PC-9 (cell line): ENCODE results near the gene CLPSL2. TPM values are rescaled to one million over a fixed set of nuclear protein-coding genes. Genes with fewer than 3 reads are reported as not detected.

Experiments used
- BruUV-seq: library from RNA; stranded (reverse); fragments of 400-500 nt; replicated peaks from 2 replicates; lab custom pipeline; 2021; lab: Mats Ljungman, UMichigan
- CTCF ChIA-PET: fragments of 300-600 bp; sonication (Branson Sonifier 250); formaldehyde crosslinking; loops from one replicate; lab custom pipeline; 2022; ENCODE audit warnings: antibody characterized with exemption; lab: Charles Lee
- POLR2A ChIA-PET: fragments of 300-600 bp; sonication (Branson Sonifier 250); formaldehyde crosslinking; loops from one replicate; lab custom pipeline; 2022; ENCODE audit warnings: antibody characterized with exemption; ENCODE audit not compliant: unreplicated experiment; lab: Charles Lee
- DNase-seq, 2 experiments: peaks; one replicate each; pipeline versions ENCODE4 v3.0.0 to v3.0.0-alpha.2; 2015 to 2022; ENCODE audit warnings: mixed read lengths in 1 of 2
- H2AFZ ChIP-seq: fragments of 200-600 bp; sonication (generic); 2 replicates; pipeline ENCODE4 v1.8.1; 2017; ENCODE audit warnings: antibody characterized with exemption
- H3F3A ChIP-seq: fragments of 200-600 bp; sonication (generic); 2 replicates; pipeline ENCODE4 v1.8.1; 2017; ENCODE audit warnings: antibody characterized with exemption, mild to moderate bottlenecking, low read depth; ENCODE audit not compliant: insufficient read depth
- H3K27ac ChIP-seq: fragments of 200-600 bp; sonication (generic); 2 replicates; pipeline ENCODE4 v1.6.1; 2016; ENCODE audit warnings: mixed run types
- H3K27me3 ChIP-seq: fragments of 200-600 bp; sonication (generic); 2 replicates; pipeline ENCODE4 v1.6.1; 2016; ENCODE audit warnings: low read depth, mixed run types; ENCODE audit not compliant: insufficient read depth
- H3K36me3 ChIP-seq: fragments of 200-600 bp; sonication (generic); 2 replicates; pipeline ENCODE4 v1.6.1; 2016; ENCODE audit warnings: low read depth, mixed run types
- H3K4me1 ChIP-seq: fragments of 200-600 bp; sonication (generic); replicated peaks from 2 replicates; pipeline ENCODE4 v1.6.1; 2016; ENCODE audit warnings: mixed run types; ENCODE audit not compliant: insufficient read depth
- H3K4me2 ChIP-seq: fragments of 200-600 bp; sonication (generic); 2 replicates; pipeline ENCODE4 v1.6.1; 2017; ENCODE audit warnings: mixed run types
- H3K4me3 ChIP-seq: fragments of 200-600 bp; sonication (generic); 2 replicates; pipeline ENCODE4 v1.6.1; 2016; ENCODE audit warnings: mixed run types
- H3K79me2 ChIP-seq: fragments of 200-600 bp; sonication (generic); 2 replicates; pipeline ENCODE4 v1.6.1; 2017; ENCODE audit warnings: low read depth, mixed run types
- H3K9me2 ChIP-seq: fragments of 200-600 bp; sonication (generic); 2 replicates; pipeline ENCODE4 v1.8.1; 2017; ENCODE audit warnings: mild to moderate bottlenecking; ENCODE audit not compliant: insufficient read depth
- H3K9me3 ChIP-seq: fragments of 200-600 bp; sonication (generic); 2 replicates; pipeline ENCODE4 v1.8.1; 2016; ENCODE audit warnings: low read depth; ENCODE audit not compliant: insufficient read depth
- H4K20me1 ChIP-seq: fragments of 200-600 bp; sonication (generic); 2 replicates; pipeline ENCODE4 v1.8.1; 2017; ENCODE audit not compliant: insufficient read depth
- CTCF ChIP-seq: fragments of 200-600 bp; sonication (generic); conservative IDR thresholded peaks from 2 replicates; pipeline ENCODE4 v1.6.1; 2017; ENCODE audit warnings: mixed run types, antibody characterized with exemption, mild to moderate bottlenecking, moderate library complexity
- EZH2 ChIP-seq: fragments of 200-600 bp; sonication (generic); IDR thresholded peaks from 2 replicates; pipeline ENCODE4 v1.8.0; 2017; ENCODE audit warnings: antibody characterized with exemption, low read depth
- intact Hi-C: fragments of 100-400 bp; cut with micrococcal nuclease; formaldehyde crosslinking; loops from one replicate; pipeline ENCODE4 v1.10.0; 2022; ENCODE audit not compliant: unreplicated experiment
- total RNA-seq: library from RNA; stranded (reverse); gene quantifications from 2 replicates; pipeline ENCODE4 v1.2.3, GENCODE V29; 2021

CLPSL2 gene
- total RNA-seq, 1 experiment from 2014 or later, result 0.76 TPM

GRCh38 chr6:35751594-35751993 lies 24.8 kb upstream of the CLPSL2 start:
- Histone ChIP-seq H3K4me1 (peaks cover 13% of the 10 kb centered on the region), H3K27me3 (no peaks in the 10 kb centered on the region), H3K79me2 (no peaks in the 10 kb centered on the region), H2AFZ (no peak overlapping the region), H3K4me2 (no peak overlapping the region), H3K9me3 (no peaks in the 10 kb centered on the region), H3K4me3 (no peak overlapping the region), H3F3A (peaks cover 14% of the 10 kb centered on the region), H3K9me2 (no peaks in the 10 kb centered on the region), H3K36me3 (no peaks in the 10 kb centered on the region), H4K20me1 (no peaks in the 10 kb centered on the region), H3K27ac (no peak overlapping the region)
- DNase-seq, result no peak
- TF ChIP-seq CTCF, result no peak
- TF ChIP-seq EZH2, result no peak
- no TSS peak for BruUV-seq
- CTCF ChIA-PET, result no interaction called here
- intact Hi-C loops, result loop anchor here (5.0 kb wide), 1 partner anchor 341 kb away; no protein-coding TSS in a partner anchor
- POLR2A ChIA-PET, result interaction anchor here (0.6 kb wide), 1 partner anchor 200 kb away, joined by 4 read pairs; no protein-coding TSS in a partner anchor

- intact Hi-C loops, result loop anchor here (5.0 kb wide), 1 partner anchor 340 kb away; no protein-coding TSS in a partner anchor
- H3K27ac ChIP-seq, result no peak overlapping the region
- H4K20me1 ChIP-seq, result no peaks in the 10 kb centered on the region
- no peak for DNase-seq
- H3K9me2 ChIP-seq, result no peaks in the 10 kb centered on the region
- H3K27me3 ChIP-seq, result no peaks in the 10 kb centered on the region
- no peak overlapping the region for H3K4me2 ChIP-seq
- POLR2A ChIA-PET, result no interaction called here
- BruUV-seq, result no TSS peak
- no peak overlapping the region for H3K4me3 ChIP-seq
- TF ChIP-seq CTCF, result no peak
- TF ChIP-seq EZH2, result no peak
- H3K79me2 ChIP-seq, result no peaks in the 10 kb centered on the region
- CTCF ChIA-PET, result no interaction called here
- no peak overlapping the region for H2AFZ ChIP-seq
- no peaks in the 10 kb centered on the region for H3K9me3 ChIP-seq
- peaks cover 13% of the 10 kb centered on the region for H3K4me1 ChIP-seq
- H3K36me3 ChIP-seq, result no peaks in the 10 kb centered on the region
- peaks cover 14% of the 10 kb centered on the region for H3F3A ChIP-seq
Measured at GRCh38 chr6:35752330-35752729, 24.1 kb upstream of the CLPSL2 start.

GRCh38 chr6:35754452-35755277 lies 21.7 kb upstream of the CLPSL2 start:
- TF ChIP-seq CTCF (no peak; the same call in 1 of the 2 replicates), EZH2 (no peak)
- ChIA-PET CTCF (interaction anchor here (0.5 to 1.2 kb wide), 4 partner anchors 9 to 276 kb away, joined by 3 to 9 read pairs (median 4); no protein-coding TSS in a partner anchor), POLR2A (interaction anchor here (0.6 kb wide), 1 partner anchor 275 kb away, joined by 3 read pairs; no protein-coding TSS in a partner anchor)
- H4K20me1 ChIP-seq, result no peaks in the 10 kb centered on the region
- H3K9me3 ChIP-seq, result no peaks in the 10 kb centered on the region
- no peaks in the 10 kb centered on the region for H3K36me3 ChIP-seq
- H3F3A ChIP-seq, result peaks cover 14% of the 10 kb centered on the region
- peak; percentile 40 to 84 for DNase-seq
- peaks cover 13% of the 10 kb centered on the region for H3K4me1 ChIP-seq
- H3K4me3 ChIP-seq, result no peak overlapping the region
- no peaks in the 10 kb centered on the region for H3K9me2 ChIP-seq
- no peak overlapping the region for H2AFZ ChIP-seq
- peak overlapping the region; percentile 15; the same call in 1 of the 2 replicates for H3K4me2 ChIP-seq
- no peaks in the 10 kb centered on the region for H3K27me3 ChIP-seq
- intact Hi-C loops, result loop anchor here (5.0 kb wide), 1 partner anchor 338 kb away; no protein-coding TSS in a partner anchor
- H3K27ac ChIP-seq, result no peak overlapping the region
- BruUV-seq, result no TSS peak
- no peaks in the 10 kb centered on the region for H3K79me2 ChIP-seq
